ENCODE data around the gene PSMG3. TPM values are rescaled to one million over a fixed set of nuclear protein-coding genes. Genes with fewer than 3 reads are reported as not detected.

PSMG3 gene
- total RNA-seq, 1 experiment from 2014 or later: 63.0 TPM

- Histone ChIP-seq H3K4ac (ENCODE audit: low read depth, low read length) (no peak overlapping the region), H3K9ac (ENCODE audit: extremely low read depth, insufficient read length, low read length) (no peak overlapping the region), H3K27me3 (ENCODE audit: insufficient read depth, low read length) (no peaks in the 10 kb centered on the region), H2BK12ac (ENCODE audit: insufficient read length, low read depth, low read length) (no peak overlapping the region), H2BK20ac (ENCODE audit: low read depth, low read length, poor library complexity, severe bottlenecking) (no peak overlapping the region), H4K8ac (replicated peaks; ENCODE audit: insufficient read length, low read depth, low read length) (no peak overlapping the region), H3K79me2 (ENCODE audit: insufficient read depth, low read length) (no peaks in the 10 kb centered on the region), H3K56ac (ENCODE audit: insufficient read length, low read depth, low read length) (no peak overlapping the region), H3K4me2 (ENCODE audit: insufficient read depth, insufficient read length, low read length) (no peak overlapping the region), H3K79me1 (ENCODE audit: insufficient read depth, low read depth, low read length, poor library complexity, severe bottlenecking) (no peaks in the 10 kb centered on the region), H3K9me3 (ENCODE audit: control insufficient read depth, low read depth, low read length) (no peaks in the 10 kb centered on the region), H2BK5ac (ENCODE audit: insufficient read length, low read length) (no peak overlapping the region), H4K5ac (ENCODE audit: insufficient read length, low read depth, low read length) (no peak overlapping the region), H2BK15ac (ENCODE audit: low read depth, low read length) (no peak overlapping the region), H3K27ac (ENCODE audit: insufficient read length, low read depth, low read length) (no peak overlapping the region), H4K20me1 (ENCODE audit: control insufficient read depth, insufficient read depth, insufficient read length) (no peaks in the 10 kb centered on the region), H2BK120ac (ENCODE audit: low read depth, low read length, poor library complexity, severe bottlenecking) (no peak overlapping the region), H2AK5ac (ENCODE audit: insufficient read length, low read length) (no peak overlapping the region), H3K23ac (ENCODE audit: insufficient read length, low read depth, low read length) (no peak overlapping the region), H3K18ac (ENCODE audit: insufficient read length, low read depth, low read length) (no peak overlapping the region), H3K14ac (ENCODE audit: insufficient read depth, low read length) (no peak overlapping the region), H2AFZ (ENCODE audit: low read length) (no peak overlapping the region), H3T11ph (ENCODE audit: low read length) (no peak overlapping the region), H3K23me2 (ENCODE audit: insufficient read length, low read depth, low read length, poor library complexity, severe bottlenecking) (no peaks in the 10 kb centered on the region), H3K4me1 (ENCODE audit: insufficient read depth, low read length) (no peaks in the 10 kb centered on the region), H4K91ac (ENCODE audit: insufficient read length, low read depth, low read length) (no peak overlapping the region)
- H3K4me3 Mint-ChIP-seq: no peak overlapping the region
- H3K27me3 Mint-ChIP-seq (ENCODE audit: low read depth): peaks cover 8% of the 10 kb centered on the region
- no CpG with 5 or more reads among the region's 16 CpGs for WGBS (ENCODE audit: extremely low coverage, insufficient read length, low lambda C conversion rate)
- H3K4me1 Mint-ChIP-seq: peaks cover 5 to 12% of the 10 kb centered on the region in 2 experiments
- H3K36me3 Mint-ChIP-seq (ENCODE audit: insufficient read depth in 1 of 3, low read depth in 3 of 3): no peaks in the 10 kb centered on the region
- TF ChIP-seq, protein P1, sequence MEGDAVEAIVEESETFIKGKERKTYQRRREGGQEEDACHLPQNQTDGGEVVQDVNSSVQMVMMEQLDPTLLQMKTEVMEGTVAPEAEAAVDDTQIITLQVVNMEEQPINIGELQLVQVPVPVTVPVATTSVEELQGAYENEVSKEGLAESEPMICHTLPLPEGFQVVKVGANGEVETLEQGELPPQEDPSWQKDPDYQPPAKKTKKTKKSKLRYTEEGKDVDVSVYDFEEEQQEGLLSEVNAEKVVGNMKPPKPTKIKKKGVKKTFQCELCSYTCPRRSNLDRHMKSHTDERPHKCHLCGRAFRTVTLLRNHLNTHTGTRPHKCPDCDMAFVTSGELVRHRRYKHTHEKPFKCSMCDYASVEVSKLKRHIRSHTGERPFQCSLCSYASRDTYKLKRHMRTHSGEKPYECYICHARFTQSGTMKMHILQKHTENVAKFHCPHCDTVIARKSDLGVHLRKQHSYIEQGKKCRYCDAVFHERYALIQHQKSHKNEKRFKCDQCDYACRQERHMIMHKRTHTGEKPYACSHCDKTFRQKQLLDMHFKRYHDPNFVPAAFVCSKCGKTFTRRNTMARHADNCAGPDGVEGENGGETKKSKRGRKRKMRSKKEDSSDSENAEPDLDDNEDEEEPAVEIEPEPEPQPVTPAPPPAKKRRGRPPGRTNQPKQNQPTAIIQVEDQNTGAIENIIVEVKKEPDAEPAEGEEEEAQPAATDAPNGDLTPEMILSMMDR (conservative IDR thresholded peaks at IDR 0.05): no peak
- peak overlapping the region in 1 of 3 experiments; percentile 72; a peak in 1 of 7 replicates for H3K27ac Mint-ChIP-seq
- H3K9me3 Mint-ChIP-seq: no peaks in the 10 kb centered on the region
- DNase-seq: no peak
Observed at GRCh38 chr7:1597066-1597760, 27.4 kb upstream of the PSMG3 start.

All from H9 (cell line).